HG03439 (cell line): Measurements from ENCODE around the gene PAWR.
"Not testable (repeated sequence)": the region's sequence is repeated elsewhere in the genome, so short reads cannot be mapped to it uniquely, and the experiment has no call there.

Experiments
- ATAC-seq: cut with Tn5 transposase; IDR thresholded peaks from one replicate; pipeline ENCODE4 v1.9.1; 2021; ENCODE audit warnings: mild to moderate bottlenecking, moderate library complexity; ENCODE audit not compliant: unreplicated experiment

PAWR gene

DNA sequence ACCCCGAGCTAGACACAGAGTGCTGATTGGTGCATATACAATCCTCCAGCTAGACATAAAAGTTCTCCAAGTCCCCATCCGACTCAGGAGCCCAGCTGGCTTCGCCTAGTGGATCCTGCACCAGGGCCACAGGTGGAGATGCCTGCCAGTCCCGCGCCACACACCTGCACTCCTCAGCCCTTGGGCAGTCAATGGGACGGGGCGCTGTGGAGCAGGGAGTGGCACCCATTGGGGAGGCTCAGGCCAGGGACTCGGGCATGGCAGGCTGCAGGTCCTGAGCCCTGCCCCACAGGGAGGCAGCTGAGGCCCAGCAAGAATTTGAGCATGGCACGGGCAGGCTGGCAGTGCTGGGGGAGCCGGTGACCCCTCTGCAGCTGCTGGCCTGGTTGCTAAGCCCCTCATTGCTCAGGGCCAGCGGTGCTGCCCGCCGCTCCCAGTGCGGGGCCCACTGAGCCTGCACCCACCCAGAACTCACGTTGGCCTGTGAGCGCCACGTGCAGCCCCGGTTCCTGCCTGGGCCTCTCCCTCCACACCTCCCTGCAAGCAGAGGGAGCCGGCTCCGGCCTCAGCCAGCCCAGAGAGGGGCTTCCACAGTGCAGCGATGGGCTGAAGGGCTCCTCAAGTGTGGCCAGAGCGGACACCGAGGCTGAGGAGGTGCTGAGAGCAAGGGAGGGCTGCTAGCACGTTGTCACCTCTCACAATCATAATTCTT lies 136.7 kb downstream of the PAWR start:
- ATAC-seq: no peak

GRCh38 chr12:79552192-79552591 lies 138.6 kb downstream of the PAWR start:
- no peak for ATAC-seq

GRCh38 chr12:79549531-79550271 lies 141.1 kb downstream of the PAWR start:
- ATAC-seq: no peak

DNA sequence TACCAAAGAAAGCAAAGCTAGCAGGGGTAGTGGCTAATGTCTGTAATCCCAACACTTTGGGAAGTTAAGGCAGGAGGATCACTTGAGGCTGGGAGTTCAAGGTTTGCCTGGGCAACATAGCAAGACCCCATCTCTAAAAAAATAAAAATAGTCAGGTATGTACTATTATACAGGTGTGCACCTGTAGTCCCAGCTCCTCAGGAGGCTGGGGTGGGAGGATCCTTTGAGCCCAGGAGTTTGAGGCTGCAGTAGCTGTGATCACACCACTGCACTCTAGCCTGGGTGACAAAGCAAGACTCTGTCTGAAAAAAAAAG lies 142.2 kb downstream of the PAWR start:
- no peak for ATAC-seq

DNA sequence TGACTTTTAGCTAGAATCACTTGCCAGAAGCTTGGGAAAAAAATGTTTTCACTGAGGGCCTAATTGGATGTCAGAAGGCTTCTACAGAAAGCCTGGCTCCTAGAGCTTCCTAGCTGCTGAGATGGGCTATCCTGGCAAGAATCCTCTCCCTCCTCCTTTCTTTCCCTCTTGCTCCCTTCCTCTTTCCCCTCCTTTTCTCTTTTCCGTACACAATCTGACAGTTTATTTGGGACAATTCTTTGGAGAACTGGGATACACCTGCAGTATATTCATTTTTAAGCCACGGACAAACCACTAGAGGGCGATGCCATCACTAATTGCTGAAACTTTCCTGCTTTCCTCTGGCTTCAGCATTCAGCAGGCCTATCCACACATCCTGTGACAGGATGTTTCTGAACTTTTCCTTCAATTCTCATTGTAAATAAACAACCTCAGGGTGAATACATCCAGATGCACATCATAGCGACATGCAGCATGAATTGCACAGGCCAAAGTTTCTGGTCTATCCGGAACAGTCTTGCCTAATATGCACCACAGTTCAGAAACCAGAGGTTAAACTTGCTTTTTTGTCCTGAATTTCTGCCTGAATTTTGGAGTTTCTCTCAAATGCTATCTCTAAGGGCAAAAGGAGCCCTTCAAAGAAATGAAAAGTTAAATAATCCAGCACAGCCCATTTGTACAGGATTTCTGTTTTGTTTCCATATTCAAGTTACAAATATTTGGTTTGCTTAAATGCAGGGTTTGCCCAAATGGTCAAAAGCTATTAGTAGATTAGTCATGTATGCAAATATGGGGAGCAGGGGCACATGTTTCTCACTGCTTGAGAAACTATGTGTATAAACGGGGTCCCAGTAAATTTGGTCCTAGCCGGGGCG lies 142.8 kb downstream of the PAWR start:
- ATAC-seq: no peak

- ATAC-seq: no peak
Measured at GRCh38 chr12:79547044-79547734, 143.6 kb downstream of the PAWR start.

DNA sequence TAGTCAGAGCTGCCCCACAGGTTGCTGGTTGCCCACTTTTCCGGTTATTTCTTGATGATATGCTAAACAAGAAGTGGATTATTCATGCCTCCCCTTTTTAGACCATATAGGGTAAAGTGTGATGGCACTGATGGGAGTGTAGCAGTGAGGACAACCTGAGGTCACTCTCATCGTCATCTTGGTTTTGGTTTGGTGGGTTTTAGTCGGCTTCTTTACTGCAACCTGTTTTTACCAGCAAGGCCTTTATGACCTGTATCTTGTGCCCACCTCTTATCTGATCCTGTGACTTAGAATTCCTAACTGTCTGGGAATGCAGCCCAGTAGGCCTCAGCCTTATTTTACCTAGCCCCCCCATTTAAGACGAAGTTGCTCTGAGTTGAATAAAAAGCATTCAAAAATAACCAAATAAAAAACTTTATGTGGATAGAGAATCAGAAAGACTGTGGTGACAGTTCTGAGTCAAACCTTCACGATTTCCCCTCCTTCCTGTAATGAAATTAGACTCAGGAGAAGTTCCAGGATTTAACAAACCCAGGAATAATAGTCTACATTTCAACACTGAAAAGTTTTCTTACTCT lies 144.2 kb downstream of the PAWR start:
- ATAC-seq: no peak

DNA sequence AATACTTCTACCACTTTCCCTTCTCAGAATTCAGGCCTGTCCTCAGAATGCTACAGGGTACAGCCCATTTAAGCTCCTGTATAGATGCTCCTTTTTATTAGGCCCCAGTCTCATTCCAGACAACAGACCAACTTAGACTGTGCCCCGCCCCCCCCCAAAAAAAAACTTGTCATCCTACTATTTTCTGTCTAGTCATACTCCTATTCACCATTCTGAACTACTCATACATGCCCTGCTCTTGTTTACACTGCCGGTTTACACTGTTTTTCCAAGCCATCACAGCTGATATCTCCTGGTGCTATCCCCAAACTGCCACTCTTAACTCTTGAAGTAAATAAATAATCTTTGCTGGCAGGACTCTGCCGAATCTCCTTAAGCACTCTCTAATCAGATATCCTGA lies 146.3 kb downstream of the PAWR start:
- ATAC-seq: not testable (repeated sequence)

DNA sequence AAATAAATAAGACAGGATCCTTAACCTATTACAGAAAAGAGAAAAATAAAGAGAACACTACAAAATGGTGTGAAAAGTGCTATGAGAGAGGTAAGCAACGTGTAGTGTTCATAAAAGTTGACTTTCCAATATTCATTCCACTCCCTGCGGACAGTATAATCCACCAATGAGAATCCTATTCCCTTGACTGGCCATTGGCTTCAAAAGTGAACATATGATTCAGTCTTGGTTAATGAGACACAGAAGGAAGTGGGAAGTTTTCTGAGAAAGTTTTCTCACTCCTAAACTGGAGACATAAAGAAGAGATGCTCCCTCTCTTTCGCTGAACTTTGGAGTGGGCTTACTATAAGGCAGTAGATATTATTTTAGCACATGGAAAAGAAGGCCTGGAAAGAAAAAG lies 153.1 kb downstream of the PAWR start:
- ATAC-seq: no peak

DNA sequence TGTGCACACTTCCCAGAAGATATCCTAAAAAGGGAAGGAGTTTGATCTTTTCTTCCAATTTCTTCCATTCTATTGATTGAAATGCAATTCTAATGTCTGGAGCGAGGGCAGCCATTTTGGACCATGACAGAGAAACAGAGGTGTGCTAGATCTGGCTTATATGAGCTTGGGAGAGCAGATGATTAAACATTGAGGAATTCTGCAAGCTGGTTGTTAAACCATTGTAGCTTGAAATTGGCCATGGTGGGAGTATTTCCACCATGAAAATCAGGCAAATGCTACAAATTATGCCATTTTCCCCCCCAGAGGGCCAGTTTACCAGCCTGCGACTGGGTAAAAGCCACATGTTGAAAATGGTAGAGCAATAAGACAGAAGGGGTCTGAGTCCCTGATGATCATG lies 155.0 kb downstream of the PAWR start:
- no peak for ATAC-seq
